Left cardiac atrium (tissue), 4 donors: ENCODE results near the gene TPPP. TPM values are rescaled to one million over a fixed set of nuclear protein-coding genes. Genes with fewer than 3 reads are reported as not detected.
"Not testable (repeated sequence)": the region's sequence is repeated elsewhere in the genome, so short reads cannot be mapped to it uniquely, and the experiment has no call there.

Source experiments
- ATAC-seq, 2 donors: fragments of 200-7000 bp; cut with Tn5 transposase; one replicate each; pipeline ENCODE4 v1.9.1; 2020; ENCODE audit warnings: mild to moderate bottlenecking in 2 of 2, moderate library complexity in 2 of 2
- DNase-seq: peaks from one replicate; pipeline ENCODE4 v3.0.0-alpha.2; 2020
- intact Hi-C, 2 donors: fragments of 100-400 bp; cut with DNase I; formaldehyde crosslinking; loops; one replicate each; pipeline versions ENCODE4 v1.14.1 to v1.15.1; 2022 to 2023
- total RNA-seq, 2 donors: library from RNA; stranded (reverse); fragmentation: NEBNext Ultra II Directional; extraction: Animal tissue kit (Norgen Biotek cat#: 25700); gene quantifications; one replicate each; pipeline ENCODE4 v1.2.1, GENCODE V29; 2021
- donor health status: DM: no; HTN: yes; CAD: no.
- donor health status: DM: no; HTN: yes; CAD: no; lungs with severe emphysema.
- donor health status: DM: yes; HTN: yes; CAD: no.
- donor health status: Dilated cardiomyopathy.

Gene TPPP
- total RNA-seq, 2 donors from 2014 or later = 15.5 to 25.0 TPM

- intact Hi-C loops, ATAC-seq, DNase-seq: not testable (repeated sequence)
Observed at GRCh38 chr5:696753-697702, 3.9 kb upstream of the TPPP start.

DNA sequence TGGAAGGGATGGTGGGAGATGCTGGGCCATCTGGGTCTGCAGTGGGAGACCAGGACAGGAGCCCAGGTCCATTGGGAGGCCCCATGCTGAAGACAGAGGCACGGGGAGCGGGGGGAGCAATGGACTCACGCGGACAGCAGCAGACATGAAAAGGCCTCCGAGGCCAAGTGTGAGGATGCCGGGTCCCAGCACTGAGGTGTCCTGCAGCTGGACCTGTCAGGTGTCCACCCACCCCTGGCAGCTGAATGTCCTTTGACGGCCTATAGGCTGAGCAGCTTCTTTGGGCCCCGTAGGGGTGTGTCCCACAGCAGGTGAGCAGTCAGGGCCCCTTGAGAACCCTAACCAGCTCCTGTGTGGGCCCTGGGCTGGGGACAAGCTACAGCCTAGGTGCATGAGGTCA is 3.0 kb upstream of the TPPP start:
- ATAC-seq, DNase-seq, intact Hi-C loops: not testable (repeated sequence)

- intact Hi-C loops, ATAC-seq: not testable (repeated sequence)
- DNase-seq = peak; percentile 6
Observed at GRCh38 chr5:695475-695874, 2.3 kb upstream of the TPPP start.

DNA sequence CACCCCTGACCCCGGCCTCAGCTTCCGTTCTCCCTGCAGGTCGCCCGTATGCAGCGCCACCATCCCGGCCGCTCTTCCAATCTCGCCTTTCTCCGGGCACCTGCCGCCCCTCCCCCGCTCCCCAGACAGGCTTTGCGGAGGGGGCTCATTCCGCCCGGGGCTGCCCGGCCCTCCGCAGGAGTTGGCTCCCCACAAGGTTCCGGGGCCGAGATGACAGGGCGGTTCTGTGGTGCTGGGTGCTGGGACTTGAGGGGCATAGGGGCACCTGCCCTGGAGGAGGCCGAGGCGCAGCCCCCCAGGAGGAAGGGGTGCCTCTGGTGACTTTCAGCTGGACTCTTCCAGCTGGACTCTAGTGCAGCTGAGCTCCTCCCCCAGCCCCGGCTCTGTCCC is 885 bp upstream of the TPPP start:
- ATAC-seq (peak in 1 of 2 donors; percentile 2), DNase-seq (peak; percentile 46)

DNA sequence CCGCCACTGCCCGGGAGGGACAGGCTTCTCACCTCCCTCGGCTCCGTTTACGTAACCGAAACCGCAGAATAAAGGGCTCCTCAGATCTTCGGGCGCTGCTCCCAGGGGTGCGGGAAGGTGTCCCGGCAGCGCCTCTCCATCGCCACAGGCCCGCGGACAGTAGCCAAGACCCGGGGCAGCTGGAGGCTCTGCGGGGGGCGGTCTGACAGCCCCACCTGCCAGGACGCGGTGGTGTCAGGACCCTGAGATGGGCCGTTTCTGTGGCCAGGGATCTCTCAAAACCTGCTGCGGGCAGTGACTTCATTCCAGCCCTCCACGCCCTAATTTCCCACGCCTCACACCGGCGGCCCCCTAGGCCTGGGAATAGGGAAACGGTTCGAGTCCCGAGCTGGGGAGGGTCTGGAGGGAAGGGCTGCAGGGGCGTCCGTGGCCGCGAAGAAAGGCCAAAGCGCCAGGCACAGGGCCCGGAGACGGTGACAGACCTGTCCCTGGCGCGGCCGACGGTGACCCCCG is 567 bp downstream of the TPPP start:
- peak; percentile 1 to 2 for ATAC-seq
- intact Hi-C loops = loop anchor here in 1 of 2 donors (2.0 kb wide), 1 partner anchor 64 kb away; no protein-coding TSS in a partner anchor
- peak; percentile 34 for DNase-seq

More for the DNA sequence above, 885 bp upstream of the TPPP start:
- intact Hi-C loops = not testable (repeated sequence)

GRCh38 chr5:691817-692528 is 1.2 kb downstream of the TPPP start:
- intact Hi-C loops = loop anchor here in 1 of 2 donors (2.0 kb wide), 1 partner anchor 65 kb away; no protein-coding TSS in a partner anchor
- ATAC-seq (no peak), DNase-seq (peak; percentile 12)

- intact Hi-C loops, DNase-seq: not testable (repeated sequence)
- peak; percentile 28 to 38 for ATAC-seq
Observed at GRCh38 chr5:691049-691448, 2.1 kb downstream of the TPPP start.

- ATAC-seq = peak; percentile 41 to 53
- intact Hi-C loops = not testable (repeated sequence)
Observed at GRCh38 chr5:690293-690692, 2.9 kb downstream of the TPPP start.

GRCh38 chr5:688348-689010 is 4.7 kb downstream of the TPPP start:
- DNase-seq = peak; percentile 42
- ATAC-seq, intact Hi-C loops: not testable (repeated sequence)

More at GRCh38 chr5:690293-690692, 2.9 kb downstream of the TPPP start:
- not testable (repeated sequence) for DNase-seq

GRCh38 chr5:686936-687335 is 6.2 kb downstream of the TPPP start:
- intact Hi-C loops, ATAC-seq: not testable (repeated sequence)
- peak; percentile 13 for DNase-seq

GRCh38 chr5:686172-686523 is 7.0 kb downstream of the TPPP start:
- intact Hi-C loops, ATAC-seq: not testable (repeated sequence)
- peak; percentile 17 for DNase-seq

GRCh38 chr5:685262-686171 is 7.6 kb downstream of the TPPP start:
- ATAC-seq (no peak), DNase-seq (peak; percentile 17)
- intact Hi-C loops = no loop called here

- intact Hi-C loops = no loop called here
- DNase-seq (peak; percentile 14), ATAC-seq (no peak)
Observed at GRCh38 chr5:684751-685216, 8.4 kb downstream of the TPPP start.

- peak in 1 of 2 donors; percentile 62 for ATAC-seq
- DNase-seq = peak; percentile 39
- intact Hi-C loops = loop anchor here in 1 of 2 donors (2.0 kb wide), 1 partner anchor 93 kb away; no protein-coding TSS in a partner anchor
Observed at GRCh38 chr5:683551-684481, 9.3 kb downstream of the TPPP start.

DNA sequence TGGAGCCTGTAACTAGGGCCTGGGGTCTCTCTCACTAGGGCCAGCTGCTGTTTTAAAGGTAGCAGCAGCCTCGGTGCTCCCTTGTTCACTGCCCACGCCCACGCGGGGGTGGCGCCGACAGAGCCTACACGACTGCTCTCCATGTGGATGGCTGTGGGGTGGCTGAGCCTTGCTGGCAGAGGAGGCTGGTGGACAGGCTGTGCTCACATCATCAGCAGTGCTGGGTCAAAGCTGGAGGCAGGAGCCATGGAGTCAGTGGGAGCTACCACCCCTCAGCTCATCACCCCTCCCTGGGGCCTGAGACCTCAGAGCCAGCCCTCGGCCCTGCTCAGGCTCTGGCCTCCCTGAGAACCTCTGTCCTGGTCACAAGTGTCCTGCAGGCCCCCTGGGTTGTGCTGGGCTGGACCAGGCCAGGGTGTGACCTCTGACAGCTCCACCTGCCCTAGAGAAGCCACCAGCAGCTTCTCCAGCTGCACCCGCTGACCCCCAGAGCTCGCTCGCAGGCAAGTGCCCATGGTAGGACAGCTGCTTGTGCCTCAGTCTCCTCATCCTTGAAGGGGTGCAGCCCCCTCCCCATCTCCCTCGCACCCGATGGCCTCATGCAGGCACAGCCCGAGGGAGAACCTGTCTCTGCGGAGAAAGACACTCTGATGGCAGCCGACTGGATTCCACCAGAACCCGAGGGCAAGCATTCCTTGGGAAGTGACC is 10.3 kb downstream of the TPPP start:
- ATAC-seq = not testable (repeated sequence)
- DNase-seq = peak; percentile 17
- intact Hi-C loops = loop anchor here in 1 of 2 donors (2.0 kb wide), 1 partner anchor 94 kb away; no protein-coding TSS in a partner anchor

- intact Hi-C loops = loop anchor here in 1 of 2 donors (2.0 kb wide), 1 partner anchor 95 kb away; no protein-coding TSS in a partner anchor
- not testable (repeated sequence) for ATAC-seq
- peak; percentile 11 for DNase-seq
Observed at GRCh38 chr5:682216-682615, 10.9 kb downstream of the TPPP start.
